ENCODE measurements around the gene SH3GLB1. TPM values are rescaled to one million over a fixed set of nuclear protein-coding genes. Genes with fewer than 3 reads are reported as not detected.

Gene SH3GLB1
- total and polyA plus RNA-seq, 2 of the 8 experiments (the other 6 are each of a cell fraction or from before 2014, with no cell fraction given): 7.7 to 43.1 TPM

DNA sequence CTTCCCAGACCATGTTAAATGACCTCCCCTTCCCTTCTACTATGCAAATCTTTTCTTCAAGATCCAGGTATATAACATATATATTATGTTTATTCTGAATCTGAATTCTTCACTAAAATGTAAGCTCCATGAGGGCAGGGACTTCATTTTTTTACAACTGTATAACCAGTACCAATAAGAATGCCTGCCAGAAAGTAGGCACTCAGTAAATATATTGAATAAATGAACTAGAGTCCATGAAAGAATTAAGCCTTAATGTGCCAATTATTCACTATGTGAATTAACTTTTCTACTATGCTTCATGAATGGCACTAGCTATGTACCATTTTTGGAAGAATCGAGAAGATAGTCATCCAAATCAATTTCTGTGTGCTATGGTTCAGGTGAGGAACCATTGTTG is 60.1 kb downstream of the SH3GLB1 start:
- no peak overlapping the region for H2BK12ac ChIP-seq (ENCODE audit: low read depth, low read length)
- FAIRE-seq (no peak), DNase-seq (ENCODE audit: low read depth in 1 of 2, low spot score in 2 of 2) (no peak)
- H2BK15ac ChIP-seq (ENCODE audit: low read length): no peak overlapping the region
- H3K4ac ChIP-seq (replicated peaks; ENCODE audit: insufficient read length, low read depth, low read length): no peak overlapping the region
- H3K27ac ChIP-seq (ENCODE audit: low read depth, low read length): no peak overlapping the region
- CTCF ChIA-PET (ENCODE audit: partially characterized antibody): no interaction called here
- peaks cover 0 to 3% of the 10 kb centered on the region in 2 experiments; a peak in 2 of 4 replicates for H3K9me3 ChIP-seq (ENCODE audit: insufficient read depth in 2 of 2, low read depth in 1 of 2, low read length in 1 of 2)
- POLR2A ChIA-PET (ENCODE audit: partially characterized antibody): no interaction called here
- H3K79me2 ChIP-seq (ENCODE audit: control insufficient read depth in 1 of 2, insufficient read depth in 2 of 2, low read length in 2 of 2): no peaks in the 10 kb centered on the region
- H3K18ac ChIP-seq (ENCODE audit: extremely low read depth, low read length): no peak overlapping the region
- H3K23ac ChIP-seq (ENCODE audit: insufficient read length): no peak overlapping the region
- no peak overlapping the region for H4K5ac ChIP-seq (ENCODE audit: insufficient read length, low read depth, low read length)
- no peak overlapping the region for H3K4me2 ChIP-seq (ENCODE audit: insufficient read depth in 1 of 2, low read depth in 2 of 2, low read length in 2 of 2)
- no peak overlapping the region for H2BK5ac ChIP-seq (ENCODE audit: low read depth, low read length)
- H3K14ac ChIP-seq (ENCODE audit: insufficient read length): no peak overlapping the region
- no peak overlapping the region for H2AK5ac ChIP-seq (ENCODE audit: low read depth, low read length)
- H4K20me1 ChIP-seq (replicated peaks in 1 of 2; ENCODE audit: control insufficient read depth in 1 of 2, insufficient read depth in 2 of 2, low read length in 2 of 2): no peaks in the 10 kb centered on the region
- H3K79me1 ChIP-seq (ENCODE audit: low read depth, low read length): no peaks in the 10 kb centered on the region
- TF ChIP-seq RNF2 (IDR thresholded peaks at IDR 0.05; ENCODE audit: borderline replicate concordance, low read depth, low read length, missing control alignments, poor library complexity, severe bottlenecking) (no peak), SIX5 (IDR thresholded peaks at IDR 0.05; ENCODE audit: low read depth, low read length) (no peak), CTBP2 (IDR thresholded peaks at IDR 0.05; ENCODE audit: borderline replicate concordance, insufficient read depth, insufficient read length, low read length) (no peak)
- no peak overlapping the region for H3K56ac ChIP-seq (replicated peaks; ENCODE audit: insufficient read length, low read depth, low read length)
- 86% methylated on average over 1 of the region's 1 CpG; no CpG with 5 or more reads in 1 of the 2 experiments for WGBS, 2 experiments (ENCODE audit: extremely low coverage in 1 of 2, insufficient coverage in 1 of 2, insufficient read length in 1 of 2, insufficient replicate concordance in 2 of 2, low coverage in 1 of 2, low lambda C conversion rate in 2 of 2, missing lambda C conversion rate in 1 of 2)
- H3K36me3 ChIP-seq (ENCODE audit: control insufficient read depth in 2 of 4, insufficient read depth in 4 of 4, low read length in 3 of 4): no peaks in the 10 kb centered on the region
- H3K27me3 ChIP-seq (replicated peaks in 1 of 4; ENCODE audit: control insufficient read depth in 3 of 4, extremely low read depth in 1 of 4, insufficient read depth in 3 of 4, low read length in 3 of 4): no peaks in the 10 kb centered on the region
- H2BK20ac ChIP-seq (ENCODE audit: low read length): no peak overlapping the region
- no peaks in the 10 kb centered on the region for H3K4me1 ChIP-seq (replicated peaks in 1 of 4; ENCODE audit: control insufficient read depth in 3 of 4, insufficient read depth in 4 of 4, low read length in 3 of 4)
- no peak overlapping the region for H2AFZ ChIP-seq (ENCODE audit: low read length)
- H4K91ac ChIP-seq (replicated peaks; ENCODE audit: insufficient read length, low read length): no peak overlapping the region
- H4K8ac ChIP-seq (ENCODE audit: extremely low read depth, insufficient read depth, low read length): no peak overlapping the region
- no peak overlapping the region for H3K9ac ChIP-seq (replicated peaks in 1 of 4; ENCODE audit: extremely low read depth in 1 of 4, low read depth in 3 of 4, low read length in 3 of 4)
- no peaks in the 10 kb centered on the region; the same call in 1 of the 2 replicates for H3K23me2 ChIP-seq (ENCODE audit: low read depth, low read length)
- no peak overlapping the region for H2BK120ac ChIP-seq (replicated peaks; ENCODE audit: low read depth, low read length)
- H3K4me3 ChIP-seq (ENCODE audit: extremely low read depth in 1 of 4, insufficient read depth in 2 of 4, low read depth in 3 of 4, low read length in 4 of 4): no peak overlapping the region
